B cell (primary cell): ENCODE results near the gene CYTH2. TPM values are rescaled to one million over a fixed set of nuclear protein-coding genes. Genes with fewer than 3 reads are reported as not detected.

ENCODE experiments used
- ATAC-seq: fragments of 200-7000 bp; cut with Tn5 transposase; one replicate; pipeline ENCODE4 v1.10.0; 2021; ENCODE audit warnings: low read depth, mild to moderate bottlenecking, moderate number of reproducible peaks, moderate library complexity
- CTCF ChIA-PET: fragments of 350-600 bp; sonication (Branson Sonifier 250); formaldehyde crosslinking; loops from one replicate; lab custom pipeline; 2021; ENCODE audit warnings: antibody characterized with exemption, inconsistent platforms; lab: Charles Lee
- POLR2A ChIA-PET: fragments of 350-600 bp; sonication (Branson Sonifier 250); formaldehyde crosslinking; loops from one replicate; lab custom pipeline; 2021; ENCODE audit warnings: antibody characterized with exemption; lab: Charles Lee
- DNase-seq: peaks from one replicate; pipeline ENCODE4 v3.0.0; 2013
- H2AFZ ChIP-seq: 2 replicates; pipeline ENCODE4 v1.6.1; 2012; ENCODE audit warnings: mild to moderate bottlenecking, low read depth, low read length; ENCODE audit not compliant: insufficient read depth, poor library complexity, severe bottlenecking
- H3K27ac ChIP-seq, 2 donors: 1 replicate in 1 of 2; 2 replicates in 1 of 2; pipeline ENCODE4 v1.5.1; 2012 to 2013; ENCODE audit warnings: low read length in 2 of 2, mild to moderate bottlenecking in 2 of 2, moderate library complexity in 1 of 2
- H3K27me3 ChIP-seq, 4 experiments: fragments of 200-600 bp in 1 of 4; sonication (generic) in 1 of 4; replicated peaks in 1 of 4; 1 replicate in 2 of 4; 2 replicates in 2 of 4; pipeline versions ENCODE4 v1.6.1 to v1.7.0; 2013 to 2016; ENCODE audit warnings: low read length in 3 of 4, mild to moderate bottlenecking in 2 of 4, mixed read lengths in 1 of 4, moderate library complexity in 1 of 4; ENCODE audit not compliant: insufficient read depth in 4 of 4, control insufficient read depth in 3 of 4; ENCODE audit errors: control extremely low read depth in 1 of 4
- H3K36me3 ChIP-seq, 2 experiments: replicated peaks in 1 of 2; 1 replicate in 1 of 2; 2 replicates in 1 of 2; pipeline versions ENCODE4 v1.6.1 to v1.7.1; 2013; ENCODE audit warnings: low read length in 1 of 2; ENCODE audit not compliant: insufficient read depth in 2 of 2, control insufficient read depth in 1 of 2; ENCODE audit errors: control extremely low read depth in 1 of 2, extremely low read depth in 1 of 2
- H3K4me1 ChIP-seq, 2 donors: fragments of 200-600 bp in 1 of 2; sonication (generic) in 1 of 2; 1 replicate in 1 of 2; 2 replicates in 1 of 2; pipeline versions ENCODE4 v1.5.1 to v1.6.1; 2013 to 2017; ENCODE audit warnings: low read length in 2 of 2; ENCODE audit not compliant: control insufficient read depth in 2 of 2, insufficient read depth in 2 of 2
- H3K4me2 ChIP-seq: replicated peaks from 2 replicates; pipeline ENCODE3; 2012; ENCODE audit warnings: mild to moderate bottlenecking, low read depth, low read length; ENCODE audit not compliant: poor library complexity, severe bottlenecking
- H3K4me3 ChIP-seq, 5 experiments: fragments of 200-600 bp in 1 of 5; sonication (generic) in 1 of 5; 1 replicate in 3 of 5; 2 replicates in 2 of 5; pipeline versions ENCODE4 v1.5.1 to v1.7.0; 2011 to 2016; ENCODE audit warnings: low read length in 4 of 5, mild to moderate bottlenecking in 4 of 5, low read depth in 2 of 5, control low read depth in 1 of 5, moderate library complexity in 1 of 5; ENCODE audit not compliant: insufficient read depth in 1 of 5; ENCODE audit errors: control extremely low read depth in 1 of 5, extremely low read depth in 1 of 5
- H3K79me2 ChIP-seq: fragments of 200-600 bp; sonication (generic); one replicate; pipeline ENCODE4 v1.6.0; 2016; ENCODE audit warnings: low read length; ENCODE audit not compliant: control insufficient read depth, insufficient read depth
- H3K9ac ChIP-seq: fragments of 200-600 bp; sonication (generic); 2 replicates; pipeline ENCODE4 v1.6.1; 2017; ENCODE audit warnings: mild to moderate bottlenecking, low read length, moderate library complexity
- H3K9me3 ChIP-seq, 3 donors: one replicate each; pipeline versions ENCODE4 v1.6.1 to v1.7.1; 2013; ENCODE audit warnings: low read length in 2 of 3; ENCODE audit not compliant: control insufficient read depth in 2 of 3, insufficient read depth in 1 of 3; ENCODE audit errors: control extremely low read depth in 1 of 3
- H4K20me1 ChIP-seq: 2 replicates; pipeline ENCODE4 v1.6.0; 2012; ENCODE audit warnings: mild to moderate bottlenecking, low read length; ENCODE audit not compliant: insufficient read depth, control insufficient read depth, poor library complexity, severe bottlenecking
- H3K27ac Mint-ChIP-seq: one replicate; pipeline ENCODE4 v1.8.0; 2021; ENCODE audit warnings: mixed read lengths
- H3K27me3 Mint-ChIP-seq: one replicate; pipeline ENCODE4 v1.8.0; 2021; ENCODE audit warnings: mixed read lengths
- H3K4me1 Mint-ChIP-seq: one replicate; pipeline ENCODE4 v1.8.0; 2021; ENCODE audit warnings: mixed read lengths
- H3K4me3 Mint-ChIP-seq: one replicate; pipeline ENCODE4 v1.8.0; 2021; ENCODE audit warnings: mixed read lengths
- H3K9me3 Mint-ChIP-seq: one replicate; pipeline ENCODE4 v1.8.0; 2022; ENCODE audit warnings: mixed read lengths; ENCODE audit not compliant: insufficient read depth
- CTCF ChIP-seq: fragments of 200-600 bp; IDR thresholded peaks from one replicate; pipeline ENCODE4 v1.8.0; 2022; ENCODE audit warnings: antibody characterized with exemption, mild to moderate bottlenecking
- EZH2 ChIP-seq: IDR thresholded peaks from 2 replicates; pipeline ENCODE4 v1.6.1; 2012; ENCODE audit warnings: borderline replicate concordance, low read depth, mild to moderate bottlenecking, moderate library complexity, low read length; ENCODE audit not compliant: insufficient read depth, poor library complexity, severe bottlenecking
- WGBS: methylation state at CpG from one replicate; pipeline ENCODE4 v1.1.5; 2013; ENCODE audit warnings: missing lambda C conversion rate; ENCODE audit not compliant: insufficient coverage; 5-methylcytosine and 5-hydroxymethylcytosine counted together
- intact Hi-C: fragments of 100-400 bp; cut with micrococcal nuclease; formaldehyde crosslinking; loops from one replicate; pipeline ENCODE4 v1.10.0; 2022
- polyA plus RNA-seq: library from polyadenylated mRNA; depleted of rRNA; stranded (reverse); fragments of >200 nt; gene quantifications from 2 replicates; pipeline ENCODE4 v1.2.3, GENCODE V29; 2012
- total RNA-seq, 2 donors: library from RNA; stranded (reverse); fragments of 120-200 nt in 1 of 2; gene quantifications; 1 replicate in 1 of 2; 2 replicates in 1 of 2; pipeline versions ENCODE4 v1.2.3 to v1.2.4, GENCODE V29; 2013 to 2022

The CYTH2 gene
- total and polyA plus RNA-seq, 2 donors (not counting 1 experiment from before 2014, with no cell fraction given): 40.7 to 56.0 TPM

- no peak for DNase-seq
- no peaks in the 10 kb centered on the region for H3K79me2 ChIP-seq
- 6% methylated on average over 70 of the region's 70 CpGs for WGBS
- H3K27ac Mint-ChIP-seq: peak overlapping the region; percentile 32
- ChIA-PET POLR2A (interaction anchor here (0.6 to 1.6 kb wide), 3 partner anchors 9 to 125 kb away, joined by 3 to 5 read pairs (median 4); partner anchors contain the start of genes RPL18 and SPHK2), CTCF (interaction anchor here (0.6 to 3.0 kb wide), 4 partner anchors 12 to 102 kb away, joined by 3 to 12 read pairs (median 4); partner anchors contain the start of gene GRWD1)
- H3K36me3 ChIP-seq: no peaks in the 10 kb centered on the region
- H3K4me3 ChIP-seq: peak overlapping the region in 4 of 5 experiments; percentile 22 to 56 (median 48)
- no peak for ATAC-seq
- peaks cover 54 to 57% of the 10 kb centered on the region in 2 donors for H3K4me1 ChIP-seq
- peaks cover 0 to 62% (median 29%) of the 10 kb centered on the region in 4 experiments for H3K27me3 ChIP-seq
- H3K27me3 Mint-ChIP-seq: peaks cover 33% of the 10 kb centered on the region
- intact Hi-C loops: loop anchor here (1.0 to 10.0 kb wide), 2 partner anchors 8 to 99 kb away; partner anchors contain the start of genes GRIN2D and KDELR1
- peak overlapping the region; percentile 69 for H2AFZ ChIP-seq
- H4K20me1 ChIP-seq: peaks cover 6% of the 10 kb centered on the region
- peaks cover 0 to 34% (median 0%) of the 10 kb centered on the region in 3 donors for H3K9me3 ChIP-seq
- peak overlapping the region; percentile 91 for H3K4me2 ChIP-seq
- H3K4me3 Mint-ChIP-seq: peak overlapping the region; percentile 80
- H3K4me1 Mint-ChIP-seq: peaks cover 35% of the 10 kb centered on the region
- no peak for TF ChIP-seq EZH2
- no peak for TF ChIP-seq CTCF
- peak overlapping the region; percentile 53 for H3K9ac ChIP-seq
- H3K9me3 Mint-ChIP-seq: no peaks in the 10 kb centered on the region
- no peak overlapping the region for H3K27ac ChIP-seq
These were observed 24.7 kb downstream of the CYTH2 start for GRCh38 chr19:48493718-48494401.

GRCh38 chr19:48495396-48495795, 26.2 kb downstream of the CYTH2 start:
- ChIA-PET CTCF (interaction anchor here (2.5 kb wide), 1 partner anchor 89 kb away, joined by 8 read pairs; no protein-coding TSS in a partner anchor), POLR2A (interaction anchor here (0.7 kb wide), 1 partner anchor 470 kb away, joined by 4 read pairs; no protein-coding TSS in a partner anchor)
- H3K79me2 ChIP-seq: no peaks in the 10 kb centered on the region
- H3K27me3 ChIP-seq: peaks cover 0 to 72% (median 32%) of the 10 kb centered on the region in 4 experiments
- Mint-ChIP-seq H3K27me3 (peaks cover 33% of the 10 kb centered on the region), H3K9me3 (no peaks in the 10 kb centered on the region), H3K4me3 (peak overlapping the region; percentile 44), H3K27ac (no peak overlapping the region), H3K4me1 (peaks cover 29% of the 10 kb centered on the region)
- DNase-seq (no peak), ATAC-seq (no peak)
- H2AFZ ChIP-seq: no peak overlapping the region
- no peaks in the 10 kb centered on the region for H3K36me3 ChIP-seq
- no peak for TF ChIP-seq CTCF
- TF ChIP-seq EZH2: no peak
- H3K4me3 ChIP-seq: no peak overlapping the region
- intact Hi-C loops: loop anchor here (10.0 kb wide), 1 partner anchor 101 kb away; the partner anchor contains the start of genes GRIN2D and KDELR1
- no peak overlapping the region for H3K4me2 ChIP-seq
- WGBS: 77% methylated on average over 4 of the region's 6 CpGs
- no peak overlapping the region for H3K9ac ChIP-seq
- peaks cover 47 to 49% of the 10 kb centered on the region in 2 donors for H3K4me1 ChIP-seq
- H3K9me3 ChIP-seq: peaks cover 0 to 34% (median 0%) of the 10 kb centered on the region in 3 donors
- peaks cover 6% of the 10 kb centered on the region for H4K20me1 ChIP-seq
- H3K27ac ChIP-seq: no peak overlapping the region
